GM12878 (cell line): ENCODE data around the gene CNTNAP5. TPM values are rescaled to one million over a fixed set of nuclear protein-coding genes. Genes with fewer than 3 reads are reported as not detected.

Experiments used
- ATAC-seq: fragments of 200-7000 bp; cut with Tn5 transposase; 3 replicates; pipeline ENCODE4 v1.9.1; 2020; ENCODE audit warnings: mild to moderate bottlenecking, moderate library complexity
- BruUV-seq: library from RNA; stranded (reverse); fragments of 400-500 nt; replicated peaks from 2 replicates; lab custom pipeline; 2021; lab: Mats Ljungman, UMichigan
- CTCF ChIA-PET: fragments of 300-600 bp; sonication (Branson Sonifier 250); formaldehyde crosslinking; extraction: SDS; loops from one replicate; lab custom pipeline; 2021; ENCODE audit warnings: inconsistent platforms; lab: Yijun Ruan, JAX
- POLR2A ChIA-PET: fragments of 350-600 bp; formaldehyde crosslinking; extraction: SDS; loops from one replicate; lab custom pipeline; 2021; ENCODE audit warnings: inconsistent platforms; lab: Charles Lee
- RAD21 ChIA-PET: fragments of 300-600 bp; sonication (Branson Sonifier 250); formaldehyde crosslinking; loops from one replicate; lab custom pipeline; 2023; ENCODE audit warnings: antibody characterized with exemption; ENCODE audit not compliant: unreplicated experiment; lab: Charles Lee
- SMC1A ChIA-PET: fragments of 300-600 bp; sonication (Branson Sonifier 250); formaldehyde crosslinking; loops from one replicate; lab custom pipeline; 2023; ENCODE audit not compliant: unreplicated experiment, uncharacterized antibody; lab: Charles Lee
- DNase-seq: peaks from one replicate; pipeline ENCODE4 v3.0.0-alpha.2; 2011; ENCODE audit warnings: low read depth, low spot score
- FAIRE-seq: peaks from 3 replicates; lab custom pipeline; 2011; peaks lifted over from hg19 to GRCh38; lab: Jason Lieb, UNC
- H2AFZ ChIP-seq: 2 replicates; pipeline ENCODE4 v1.6.0; 2011; ENCODE audit warnings: low read depth, low read length, control low read depth; ENCODE audit not compliant: control insufficient read depth
- H3K27ac ChIP-seq: 2 replicates; pipeline ENCODE4 v1.5.1; 2011; ENCODE audit warnings: control low read depth; ENCODE audit not compliant: control insufficient read depth, insufficient read depth
- H3K27me3 ChIP-seq, 2 experiments: replicated peaks in 1 of 2; 2 replicates each; pipeline versions ENCODE4 v1.6.0 to v1.6.1; 2011; ENCODE audit warnings: low read length in 1 of 2; ENCODE audit not compliant: control insufficient read depth in 2 of 2, insufficient read depth in 2 of 2
- H3K36me3 ChIP-seq, 2 experiments: 2 replicates each; pipeline ENCODE4 v1.5.1; 2011; ENCODE audit warnings: low read length in 1 of 2; ENCODE audit not compliant: control insufficient read depth in 2 of 2, insufficient read depth in 2 of 2
- H3K4me1 ChIP-seq: 2 replicates; pipeline ENCODE4 v1.6.1; 2011; ENCODE audit warnings: mild to moderate bottlenecking, low read length, moderate library complexity, mixed read lengths; ENCODE audit not compliant: control insufficient read depth, insufficient read depth
- H3K4me2 ChIP-seq: 2 replicates; pipeline ENCODE4 v1.6.0; 2011; ENCODE audit warnings: control low read depth; ENCODE audit not compliant: control insufficient read depth, insufficient read depth
- H3K4me3 ChIP-seq: fragments of 200-600 bp; sonication (generic); 2 replicates; pipeline ENCODE4 v1.5.1; 2016
- H3K79me2 ChIP-seq: 2 replicates; pipeline ENCODE4 v1.6.0; 2011; ENCODE audit warnings: low read length; ENCODE audit not compliant: control insufficient read depth, insufficient read depth
- H3K9ac ChIP-seq: 2 replicates; pipeline ENCODE4 v1.8.0; 2011; ENCODE audit warnings: low read length, control low read depth, mixed read lengths; ENCODE audit not compliant: control insufficient read depth, insufficient read depth
- H3K9me3 ChIP-seq: replicated peaks from 3 replicates; pipeline ENCODE4 v1.5.1; 2011; ENCODE audit warnings: mild to moderate bottlenecking, low read length; ENCODE audit not compliant: control insufficient read depth, insufficient read depth
- H4K20me1 ChIP-seq: 2 replicates; pipeline ENCODE4 v1.6.0; 2011; ENCODE audit not compliant: control insufficient read depth, insufficient read depth
- BACH1 ChIP-seq: fragments of 450-650 bp; IDR thresholded peaks from 2 replicates; pipeline ENCODE4 v1.6.1; 2017; ENCODE audit warnings: mild to moderate bottlenecking, borderline replicate concordance
- CREB1 ChIP-seq: IDR thresholded peaks from 2 replicates; pipeline ENCODE4 v1.6.1; 2012; ENCODE audit warnings: low read depth, mild to moderate bottlenecking, inconsistent platforms
- MEF2B ChIP-seq: fragments of 450-650 bp; IDR thresholded peaks from 2 replicates; pipeline ENCODE4 v1.6.1; 2018; ENCODE audit warnings: mild to moderate bottlenecking, moderate library complexity; ENCODE audit not compliant: partially characterized antibody, poor library complexity, severe bottlenecking
- MYC ChIP-seq: IDR thresholded peaks from 2 replicates; pipeline ENCODE4 v1.6.1; 2011; ENCODE audit warnings: mild to moderate bottlenecking, low read length, moderate library complexity, inconsistent platforms; ENCODE audit not compliant: insufficient read depth, insufficient replicate concordance, insufficient read length, severe bottlenecking
- SUPT20H ChIP-seq: IDR thresholded peaks from 2 replicates; pipeline ENCODE4 v1.6.1; 2011; ENCODE audit warnings: low read depth, mild to moderate bottlenecking, low read length, moderate library complexity, borderline replicate concordance; ENCODE audit not compliant: control insufficient read depth
- in situ Hi-C: fragments of 300-500 bp; cut with MboI; formaldehyde crosslinking; loops from 9 replicates; pipeline ENCODE4 v1.14.3; 2018; ENCODE audit warnings: mixed read lengths
- intact Hi-C: fragments of 100-400 bp; cut with micrococcal nuclease; formaldehyde crosslinking; loops from one replicate; pipeline ENCODE4 v1.14.2; 2022; ENCODE audit not compliant: unreplicated experiment
- polyA plus RNA-seq, 11 experiments: library from polyadenylated mRNA; depleted of rRNA in 4 of 11; unstranded in 6 of 11; stranded (reverse) in 5 of 11; fragments of >200 nt; fragmentation: Nextera tagmentation in 4 of 11; fragmentation: Illumina TruSeq in 1 of 11; extraction: Ambion mirVana in 4 of 11; extraction: Trizol in 1 of 11; gene quantifications; 1 replicate in 1 of 11; 2 replicates in 10 of 11; pipeline versions ENCODE4 v1.2.1 to v1.2.3, GENCODE V29; 2011 to 2016; ENCODE audit warnings: inconsistent platforms in 2 of 11, missing spikeins in 2 of 11, low read depth in 1 of 11
- total RNA-seq, 4 experiments: library from RNA; depleted of rRNA in 3 of 4; stranded (reverse); fragments of >200 nt in 3 of 4; fragmentation: Illumina TruSeq in 1 of 4; extraction: Trizol in 1 of 4; gene quantifications; 2 replicates each; pipeline versions ENCODE4 v1.2.1 to v1.2.3, GENCODE V29; 2013 to 2021
- TF ChIP-seq, protein P1 (sequence below): IDR thresholded peaks from 2 replicates; pipeline ENCODE4 v1.6.1; 2012; ENCODE audit warnings: improper control_type of control experiment, low read depth, low read length; ENCODE audit not compliant: insufficient replicate concordance
- TF ChIP-seq, protein P2 (sequence below): fragments of 450-650 bp; IDR thresholded peaks from 2 replicates; pipeline ENCODE4 v1.6.1; 2014; ENCODE audit warnings: mild to moderate bottlenecking
- TF ChIP-seq, protein P3 (sequence below): IDR thresholded peaks from 2 replicates; pipeline ENCODE4 v1.6.1; 2011; ENCODE audit warnings: low read depth, low read length, improper control_type of control experiment, borderline replicate concordance
- TF ChIP-seq, protein P4 (sequence below): fragments of 150-350 bp; IDR thresholded peaks from 2 replicates; pipeline ENCODE4 v1.6.1; 2016; ENCODE audit warnings: low read depth, low read length

Gene CNTNAP5
- total and polyA plus RNA-seq, 10 of the 15 experiments (the other 5 are each of a cell fraction or from before 2014, with no cell fraction given), result not detected

DNA sequence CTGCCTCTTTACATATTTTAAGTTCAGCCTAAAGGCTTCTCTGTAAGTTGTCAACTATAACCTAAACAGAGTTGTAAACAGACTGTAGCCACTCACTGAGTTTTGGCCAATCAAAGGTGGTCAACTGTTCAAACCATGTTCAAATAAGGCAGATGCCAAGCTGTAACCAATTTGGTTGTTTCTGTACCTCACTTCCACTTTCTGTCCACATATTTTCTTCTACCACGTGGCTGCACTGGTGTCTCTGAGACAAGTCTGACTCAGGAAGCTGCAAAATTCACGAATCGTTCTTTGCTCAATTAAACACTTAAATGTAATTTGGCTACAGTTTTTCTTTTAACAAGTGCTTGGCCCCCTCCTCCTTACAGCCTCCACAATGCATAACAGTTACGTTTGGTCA, 555.2 kb downstream of the CNTNAP5 start (continued):
- TF ChIP-seq, protein P1, sequence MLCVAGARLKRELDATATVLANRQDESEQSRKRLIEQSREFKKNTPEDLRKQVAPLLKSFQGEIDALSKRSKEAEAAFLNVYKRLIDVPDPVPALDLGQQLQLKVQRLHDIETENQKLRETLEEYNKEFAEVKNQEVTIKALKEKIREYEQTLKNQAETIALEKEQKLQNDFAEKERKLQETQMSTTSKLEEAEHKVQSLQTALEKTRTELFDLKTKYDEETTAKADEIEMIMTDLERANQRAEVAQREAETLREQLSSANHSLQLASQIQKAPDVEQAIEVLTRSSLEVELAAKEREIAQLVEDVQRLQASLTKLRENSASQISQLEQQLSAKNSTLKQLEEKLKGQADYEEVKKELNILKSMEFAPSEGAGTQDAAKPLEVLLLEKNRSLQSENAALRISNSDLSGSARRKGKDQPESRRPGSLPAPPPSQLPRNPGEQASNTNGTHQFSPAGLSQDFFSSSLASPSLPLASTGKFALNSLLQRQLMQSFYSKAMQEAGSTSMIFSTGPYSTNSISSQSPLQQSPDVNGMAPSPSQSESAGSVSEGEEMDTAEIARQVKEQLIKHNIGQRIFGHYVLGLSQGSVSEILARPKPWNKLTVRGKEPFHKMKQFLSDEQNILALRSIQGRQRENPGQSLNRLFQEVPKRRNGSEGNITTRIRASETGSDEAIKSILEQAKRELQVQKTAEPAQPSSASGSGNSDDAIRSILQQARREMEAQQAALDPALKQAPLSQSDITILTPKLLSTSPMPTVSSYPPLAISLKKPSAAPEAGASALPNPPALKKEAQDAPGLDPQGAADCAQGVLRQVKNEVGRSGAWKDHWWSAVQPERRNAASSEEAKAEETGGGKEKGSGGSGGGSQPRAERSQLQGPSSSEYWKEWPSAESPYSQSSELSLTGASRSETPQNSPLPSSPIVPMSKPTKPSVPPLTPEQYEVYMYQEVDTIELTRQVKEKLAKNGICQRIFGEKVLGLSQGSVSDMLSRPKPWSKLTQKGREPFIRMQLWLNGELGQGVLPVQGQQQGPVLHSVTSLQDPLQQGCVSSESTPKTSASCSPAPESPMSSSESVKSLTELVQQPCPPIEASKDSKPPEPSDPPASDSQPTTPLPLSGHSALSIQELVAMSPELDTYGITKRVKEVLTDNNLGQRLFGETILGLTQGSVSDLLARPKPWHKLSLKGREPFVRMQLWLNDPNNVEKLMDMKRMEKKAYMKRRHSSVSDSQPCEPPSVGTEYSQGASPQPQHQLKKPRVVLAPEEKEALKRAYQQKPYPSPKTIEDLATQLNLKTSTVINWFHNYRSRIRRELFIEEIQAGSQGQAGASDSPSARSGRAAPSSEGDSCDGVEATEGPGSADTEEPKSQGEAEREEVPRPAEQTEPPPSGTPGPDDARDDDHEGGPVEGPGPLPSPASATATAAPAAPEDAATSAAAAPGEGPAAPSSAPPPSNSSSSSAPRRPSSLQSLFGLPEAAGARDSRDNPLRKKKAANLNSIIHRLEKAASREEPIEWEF, result no peak
- TF ChIP-seq SUPT20H, result no peak
- no peak for TF ChIP-seq BACH1
- TF ChIP-seq, protein P2, sequence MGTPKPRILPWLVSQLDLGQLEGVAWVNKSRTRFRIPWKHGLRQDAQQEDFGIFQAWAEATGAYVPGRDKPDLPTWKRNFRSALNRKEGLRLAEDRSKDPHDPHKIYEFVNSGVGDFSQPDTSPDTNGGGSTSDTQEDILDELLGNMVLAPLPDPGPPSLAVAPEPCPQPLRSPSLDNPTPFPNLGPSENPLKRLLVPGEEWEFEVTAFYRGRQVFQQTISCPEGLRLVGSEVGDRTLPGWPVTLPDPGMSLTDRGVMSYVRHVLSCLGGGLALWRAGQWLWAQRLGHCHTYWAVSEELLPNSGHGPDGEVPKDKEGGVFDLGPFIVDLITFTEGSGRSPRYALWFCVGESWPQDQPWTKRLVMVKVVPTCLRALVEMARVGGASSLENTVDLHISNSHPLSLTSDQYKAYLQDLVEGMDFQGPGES, result no peak
- TF ChIP-seq MYC, result no peak

DNA sequence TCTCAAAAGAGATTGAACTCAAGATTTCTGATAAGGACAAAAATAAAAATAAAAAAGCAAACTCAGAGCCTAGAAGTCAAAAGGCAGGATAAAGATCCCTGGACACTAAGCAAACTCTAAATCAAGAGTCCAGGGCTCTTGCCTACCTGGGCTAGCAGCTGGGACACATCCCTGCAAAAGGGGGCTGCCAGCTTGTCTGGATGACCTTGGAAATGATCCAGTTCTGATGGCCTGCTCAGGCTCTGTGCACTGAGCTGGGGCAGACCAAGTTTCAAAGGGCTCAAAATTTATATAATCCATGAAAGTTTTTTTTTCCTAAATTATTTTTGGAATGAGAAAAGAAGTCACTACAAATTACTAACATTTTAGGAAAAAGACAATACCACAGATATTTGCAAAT, 557.3 kb downstream of the CNTNAP5 start:
- Histone ChIP-seq H3K9me3 (no peaks in the 10 kb centered on the region), H2AFZ (no peak overlapping the region), H3K36me3 (no peaks in the 10 kb centered on the region), H3K4me3 (no peak overlapping the region), H3K4me1 (no peaks in the 10 kb centered on the region), H3K79me2 (no peaks in the 10 kb centered on the region), H3K9ac (no peak overlapping the region), H3K4me2 (no peak overlapping the region), H3K27me3 (no peaks in the 10 kb centered on the region), H3K27ac (no peak overlapping the region), H4K20me1 (no peaks in the 10 kb centered on the region)
- CTCF ChIA-PET, result no interaction called here
- DNase-seq (no peak), ATAC-seq (no peak), FAIRE-seq (no peak)
- intact Hi-C loops (no loop called here), in situ Hi-C loops (no loop called here)
- no TSS peak for BruUV-seq
- SMC1A ChIA-PET, result interaction anchor here (1.6 kb wide), 1 partner anchor 9 kb away, joined by 3 read pairs; no protein-coding TSS in a partner anchor
- RAD21 ChIA-PET, result no interaction called here
- POLR2A ChIA-PET, result no interaction called here
- TF ChIP-seq MEF2B (no peak), CREB1 (no peak)
- TF ChIP-seq, protein P3, sequence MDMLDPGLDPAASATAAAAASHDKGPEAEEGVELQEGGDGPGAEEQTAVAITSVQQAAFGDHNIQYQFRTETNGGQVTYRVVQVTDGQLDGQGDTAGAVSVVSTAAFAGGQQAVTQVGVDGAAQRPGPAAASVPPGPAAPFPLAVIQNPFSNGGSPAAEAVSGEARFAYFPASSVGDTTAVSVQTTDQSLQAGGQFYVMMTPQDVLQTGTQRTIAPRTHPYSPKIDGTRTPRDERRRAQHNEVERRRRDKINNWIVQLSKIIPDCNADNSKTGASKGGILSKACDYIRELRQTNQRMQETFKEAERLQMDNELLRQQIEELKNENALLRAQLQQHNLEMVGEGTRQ, result no peak
- TF ChIP-seq, protein P4, sequence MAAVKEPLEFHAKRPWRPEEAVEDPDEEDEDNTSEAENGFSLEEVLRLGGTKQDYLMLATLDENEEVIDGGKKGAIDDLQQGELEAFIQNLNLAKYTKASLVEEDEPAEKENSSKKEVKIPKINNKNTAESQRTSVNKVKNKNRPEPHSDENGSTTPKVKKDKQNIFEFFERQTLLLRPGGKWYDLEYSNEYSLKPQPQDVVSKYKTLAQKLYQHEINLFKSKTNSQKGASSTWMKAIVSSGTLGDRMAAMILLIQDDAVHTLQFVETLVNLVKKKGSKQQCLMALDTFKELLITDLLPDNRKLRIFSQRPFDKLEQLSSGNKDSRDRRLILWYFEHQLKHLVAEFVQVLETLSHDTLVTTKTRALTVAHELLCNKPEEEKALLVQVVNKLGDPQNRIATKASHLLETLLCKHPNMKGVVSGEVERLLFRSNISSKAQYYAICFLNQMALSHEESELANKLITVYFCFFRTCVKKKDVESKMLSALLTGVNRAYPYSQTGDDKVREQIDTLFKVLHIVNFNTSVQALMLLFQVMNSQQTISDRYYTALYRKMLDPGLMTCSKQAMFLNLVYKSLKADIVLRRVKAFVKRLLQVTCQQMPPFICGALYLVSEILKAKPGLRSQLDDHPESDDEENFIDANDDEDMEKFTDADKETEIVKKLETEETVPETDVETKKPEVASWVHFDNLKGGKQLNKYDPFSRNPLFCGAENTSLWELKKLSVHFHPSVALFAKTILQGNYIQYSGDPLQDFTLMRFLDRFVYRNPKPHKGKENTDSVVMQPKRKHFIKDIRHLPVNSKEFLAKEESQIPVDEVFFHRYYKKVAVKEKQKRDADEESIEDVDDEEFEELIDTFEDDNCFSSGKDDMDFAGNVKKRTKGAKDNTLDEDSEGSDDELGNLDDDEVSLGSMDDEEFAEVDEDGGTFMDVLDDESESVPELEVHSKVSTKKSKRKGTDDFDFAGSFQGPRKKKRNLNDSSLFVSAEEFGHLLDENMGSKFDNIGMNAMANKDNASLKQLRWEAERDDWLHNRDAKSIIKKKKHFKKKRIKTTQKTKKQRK, result no peak
